DOHH2 (cell line): ENCODE results near the gene PRKCZ.

ENCODE experiments used
- CTCF ChIP-seq: fragments of 200-600 bp; sonication (generic); IDR thresholded peaks from one replicate; pipeline ENCODE4 v1.5.1; 2014; ENCODE audit warnings: antibody characterized with exemption, mild to moderate bottlenecking, low read depth, low read length; ENCODE audit not compliant: poor library complexity, severe bottlenecking
- EZH2phosphoT487 ChIP-seq: fragments of 200-600 bp; sonication (generic); IDR thresholded peaks from 2 replicates; pipeline ENCODE4 v1.6.1; 2017; ENCODE audit warnings: borderline replicate concordance, mild to moderate bottlenecking, antibody characterized with exemption, low read length, moderate library complexity, mixed read lengths

GRCh38 chr1:2041305-2041704 is 8.9 kb upstream of the PRKCZ start:
- no peak for TF ChIP-seq CTCF
- TF ChIP-seq EZH2phosphoT487 = no peak
